ENCODE results near the gene OR8G1. TPM values are rescaled to one million over a fixed set of nuclear protein-coding genes. Genes with fewer than 3 reads are reported as not detected.

OR8G1 gene
- total and polyA plus RNA-seq, 2 donors (not counting 1 experiment from before 2014, with no cell fraction given): not detected

- Histone ChIP-seq H3K36me3 (ENCODE audit: control insufficient read depth, insufficient read depth, low read length) (no peaks in the 10 kb centered on the region), H3K27me3 (ENCODE audit: control insufficient read depth, insufficient read depth, low read length) (no peaks in the 10 kb centered on the region)
These were observed 55.1 kb downstream of the OR8G1 start for GRCh38 chr11:124296016-124296415.

DNA sequence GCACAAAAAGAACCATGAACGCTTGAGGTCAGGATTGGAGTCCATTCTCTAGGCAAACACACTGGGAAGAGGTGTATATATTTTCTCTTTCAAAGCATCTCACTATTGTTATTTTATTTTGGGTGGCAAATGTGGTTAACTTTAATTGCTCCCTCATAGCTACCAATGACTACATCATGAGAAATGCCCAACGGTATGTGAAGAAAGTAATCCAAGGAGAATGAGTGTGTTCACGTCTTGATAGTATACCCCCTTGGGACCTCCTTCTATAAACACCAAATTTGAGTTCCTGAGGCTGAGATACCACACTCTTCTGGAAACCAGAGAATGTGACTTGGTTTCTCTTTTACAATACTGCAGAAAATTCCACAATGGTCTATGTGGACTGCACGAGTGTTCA lies 57.0 kb downstream of the OR8G1 start:
- Histone ChIP-seq H3K4me2 (ENCODE audit: extremely low read depth, insufficient read depth, low read length) (no peak overlapping the region), H3K79me2 (ENCODE audit: control insufficient read depth, insufficient read depth, low read length) (no peaks in the 10 kb centered on the region), H3K36me3 (ENCODE audit: control insufficient read depth, insufficient read depth, low read length) (no peaks in the 10 kb centered on the region), H3K4me3 (replicated peaks in 1 of 4; ENCODE audit: control extremely low read depth in 1 of 4, insufficient read depth in 1 of 4, low read depth in 3 of 4, low read length in 4 of 4) (no peak overlapping the region), H3K4me1 (ENCODE audit: control insufficient read depth, extremely low read depth, insufficient read depth, low read length) (no peaks in the 10 kb centered on the region), H3K27me3 (ENCODE audit: control insufficient read depth, insufficient read depth, low read length) (no peaks in the 10 kb centered on the region), H3K27ac (ENCODE audit: insufficient read depth, low read length) (no peak overlapping the region), H3K9me3 (ENCODE audit: control insufficient read depth, insufficient read depth, low read depth, low read length) (no peaks in the 10 kb centered on the region), H2AFZ (ENCODE audit: low read length) (no peak overlapping the region), H3K9ac (ENCODE audit: insufficient read depth, low read length) (no peak overlapping the region), H4K20me1 (ENCODE audit: control insufficient read depth, extremely low read depth, insufficient read depth, low read length) (no peaks in the 10 kb centered on the region)
- TF ChIP-seq EZH2 (IDR thresholded peaks at IDR 0.05; ENCODE audit: low read length, missing control alignments) (no peak), CTCF (conservative IDR thresholded peaks at IDR 0.05 in 1 of 2, IDR thresholded peaks at IDR 0.05 in 1 of 2; ENCODE audit: low read depth in 1 of 2, low read length in 2 of 2) (no peak)
- peak in 1 of 2 donors; percentile 58 for DNase-seq (ENCODE audit: low read depth in 2 of 2)

More at GRCh38 chr11:124296016-124296415, 55.1 kb downstream of the OR8G1 start:
- Histone ChIP-seq H3K79me2 (ENCODE audit: control insufficient read depth, insufficient read depth, low read length) (no peaks in the 10 kb centered on the region), H3K9me3 (ENCODE audit: control insufficient read depth, insufficient read depth, low read depth, low read length) (no peaks in the 10 kb centered on the region), H3K27ac (ENCODE audit: insufficient read depth, low read length) (no peak overlapping the region), H3K9ac (ENCODE audit: insufficient read depth, low read length) (no peak overlapping the region), H3K4me3 (replicated peaks in 1 of 4; ENCODE audit: control extremely low read depth in 1 of 4, insufficient read depth in 1 of 4, low read depth in 3 of 4, low read length in 4 of 4) (no peak overlapping the region), H4K20me1 (ENCODE audit: control insufficient read depth, extremely low read depth, insufficient read depth, low read length) (no peaks in the 10 kb centered on the region), H3K4me2 (ENCODE audit: extremely low read depth, insufficient read depth, low read length) (no peak overlapping the region), H3K4me1 (ENCODE audit: control insufficient read depth, extremely low read depth, insufficient read depth, low read length) (no peaks in the 10 kb centered on the region), H2AFZ (ENCODE audit: low read length) (no peak overlapping the region)
- no peak for DNase-seq (ENCODE audit: low read depth in 2 of 2)
- TF ChIP-seq EZH2 (IDR thresholded peaks at IDR 0.05; ENCODE audit: low read length, missing control alignments) (no peak), CTCF (conservative IDR thresholded peaks at IDR 0.05 in 1 of 2, IDR thresholded peaks at IDR 0.05 in 1 of 2; ENCODE audit: low read depth in 1 of 2, low read length in 2 of 2) (no peak)

DNA sequence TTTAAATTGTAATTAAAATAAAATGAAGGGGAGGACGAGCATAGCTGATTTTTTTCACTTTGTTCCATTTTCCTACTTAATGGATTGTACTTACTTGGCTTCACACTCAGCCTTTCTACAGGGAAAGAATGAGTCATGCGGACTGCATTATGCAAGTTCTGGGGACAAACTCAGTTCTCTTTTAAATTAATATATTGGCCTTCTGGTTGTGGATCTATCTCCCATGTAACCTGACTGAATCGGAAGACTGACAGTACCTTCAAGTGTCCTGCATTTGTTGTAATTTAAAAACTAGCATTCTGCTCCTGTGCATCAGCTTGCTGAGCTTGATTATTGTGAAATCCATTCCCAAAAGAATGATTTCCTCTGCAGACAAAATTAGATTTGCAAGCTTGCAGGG lies 60.7 kb downstream of the OR8G1 start:
- TF ChIP-seq CTCF (conservative IDR thresholded peaks at IDR 0.05 in 1 of 2, IDR thresholded peaks at IDR 0.05 in 1 of 2; ENCODE audit: low read depth in 1 of 2, low read length in 2 of 2): no peak
- no peak for TF ChIP-seq EZH2 (IDR thresholded peaks at IDR 0.05; ENCODE audit: low read length, missing control alignments)
- no peak overlapping the region for H3K9ac ChIP-seq (ENCODE audit: insufficient read depth, low read length)
- H3K27me3 ChIP-seq (ENCODE audit: control insufficient read depth, insufficient read depth, low read length): no peaks in the 10 kb centered on the region
- no peak overlapping the region for H3K4me3 ChIP-seq (replicated peaks in 1 of 4; ENCODE audit: control extremely low read depth in 1 of 4, insufficient read depth in 1 of 4, low read depth in 3 of 4, low read length in 4 of 4)
- H4K20me1 ChIP-seq (ENCODE audit: control insufficient read depth, extremely low read depth, insufficient read depth, low read length): no peaks in the 10 kb centered on the region
- H3K27ac ChIP-seq (ENCODE audit: insufficient read depth, low read length): no peak overlapping the region
- no peaks in the 10 kb centered on the region for H3K9me3 ChIP-seq (ENCODE audit: control insufficient read depth, insufficient read depth, low read depth, low read length)
- no peak overlapping the region for H3K4me2 ChIP-seq (ENCODE audit: extremely low read depth, insufficient read depth, low read length)
- H3K79me2 ChIP-seq (ENCODE audit: control insufficient read depth, insufficient read depth, low read length): no peaks in the 10 kb centered on the region
- DNase-seq (ENCODE audit: low read depth in 2 of 2): peak; percentile 80 to 89
- H3K4me1 ChIP-seq (ENCODE audit: control insufficient read depth, extremely low read depth, insufficient read depth, low read length): no peaks in the 10 kb centered on the region
- H3K36me3 ChIP-seq (ENCODE audit: control insufficient read depth, insufficient read depth, low read length): no peaks in the 10 kb centered on the region
- H2AFZ ChIP-seq (ENCODE audit: low read length): no peak overlapping the region
